GM21619 (cell line): Measurements from ENCODE around the gene ALG13.
"Not testable (repeated sequence)": the region's sequence is repeated elsewhere in the genome, so short reads cannot be mapped to it uniquely, and the experiment has no call there.

Source experiments
- ATAC-seq: cut with Tn5 transposase; IDR thresholded peaks from one replicate; pipeline ENCODE4 v1.9.1; 2021; ENCODE audit not compliant: unreplicated experiment

ALG13 gene

GRCh38 chrX:111680988-111681779 lies at the start of gene ALG13:
Gene ALG13 (plus strand): TSS chrX:111681170. CDS start chrX:111681219, 49 bp downstream.
- peak; percentile 96 for ATAC-seq

- ATAC-seq: no peak
These were observed 45.9 kb upstream of the ALG13 start for GRCh38 chrX:111634823-111635729.

- no peak for ATAC-seq
These were observed 39.0 kb upstream of the ALG13 start for GRCh38 chrX:111641969-111642368.

GRCh38 chrX:111645165-111645564 lies 35.8 kb upstream of the ALG13 start:
- ATAC-seq: not testable (repeated sequence)

- ATAC-seq: no peak
These were observed 35.4 kb upstream of the ALG13 start for GRCh38 chrX:111645607-111646006.

GRCh38 chrX:111646515-111646914 lies 34.5 kb upstream of the ALG13 start:
- ATAC-seq: no peak

- no peak for ATAC-seq
These were observed 32.2 kb upstream of the ALG13 start for GRCh38 chrX:111648802-111649201.

GRCh38 chrX:111649638-111650037 lies 31.3 kb upstream of the ALG13 start:
- no peak for ATAC-seq

- ATAC-seq: no peak
These were observed 30.1 kb upstream of the ALG13 start for GRCh38 chrX:111650845-111651244.

- ATAC-seq: no peak
These were observed 28.3 kb upstream of the ALG13 start for GRCh38 chrX:111652719-111653118.

- no peak for ATAC-seq
These were observed 19.7 kb upstream of the ALG13 start for GRCh38 chrX:111661241-111661640.

- ATAC-seq: no peak
These were observed 18.7 kb upstream of the ALG13 start for GRCh38 chrX:111662292-111662691.

- no peak for ATAC-seq
These were observed 9.3 kb upstream of the ALG13 start for GRCh38 chrX:111671668-111672067.

- no peak for ATAC-seq
These were observed 6.3 kb downstream of the ALG13 start for GRCh38 chrX:111687305-111687704.

- ATAC-seq: no peak
These were observed 14.4 kb downstream of the ALG13 start for GRCh38 chrX:111695297-111695880.

GRCh38 chrX:111719426-111720210 lies 38.6 kb downstream of the ALG13 start:
- no peak for ATAC-seq

GRCh38 chrX:111728096-111728495 lies 47.1 kb downstream of the ALG13 start:
- ATAC-seq: no peak

- ATAC-seq: no peak
These were observed 50.4 kb downstream of the ALG13 start for GRCh38 chrX:111731351-111731750.

- ATAC-seq: no peak
These were observed 55.6 kb downstream of the ALG13 start for GRCh38 chrX:111736571-111736970.

GRCh38 chrX:111742018-111742417 lies 61.0 kb downstream of the ALG13 start:
- ATAC-seq: no peak

- ATAC-seq: no peak
These were observed 62.3 kb downstream of the ALG13 start for GRCh38 chrX:111743316-111743715.
